ENCODE measurements around the gene TBX10. TPM values are rescaled to one million over a fixed set of nuclear protein-coding genes. Genes with fewer than 3 reads are reported as not detected.
"Not testable (repeated sequence)": the region's sequence is repeated elsewhere in the genome, so short reads cannot be mapped to it uniquely, and the experiment has no call there.

Gene TBX10
- polyA plus RNA-seq, 4 donors, result 0.04 to 0.11 TPM; not detected in 2

DNA sequence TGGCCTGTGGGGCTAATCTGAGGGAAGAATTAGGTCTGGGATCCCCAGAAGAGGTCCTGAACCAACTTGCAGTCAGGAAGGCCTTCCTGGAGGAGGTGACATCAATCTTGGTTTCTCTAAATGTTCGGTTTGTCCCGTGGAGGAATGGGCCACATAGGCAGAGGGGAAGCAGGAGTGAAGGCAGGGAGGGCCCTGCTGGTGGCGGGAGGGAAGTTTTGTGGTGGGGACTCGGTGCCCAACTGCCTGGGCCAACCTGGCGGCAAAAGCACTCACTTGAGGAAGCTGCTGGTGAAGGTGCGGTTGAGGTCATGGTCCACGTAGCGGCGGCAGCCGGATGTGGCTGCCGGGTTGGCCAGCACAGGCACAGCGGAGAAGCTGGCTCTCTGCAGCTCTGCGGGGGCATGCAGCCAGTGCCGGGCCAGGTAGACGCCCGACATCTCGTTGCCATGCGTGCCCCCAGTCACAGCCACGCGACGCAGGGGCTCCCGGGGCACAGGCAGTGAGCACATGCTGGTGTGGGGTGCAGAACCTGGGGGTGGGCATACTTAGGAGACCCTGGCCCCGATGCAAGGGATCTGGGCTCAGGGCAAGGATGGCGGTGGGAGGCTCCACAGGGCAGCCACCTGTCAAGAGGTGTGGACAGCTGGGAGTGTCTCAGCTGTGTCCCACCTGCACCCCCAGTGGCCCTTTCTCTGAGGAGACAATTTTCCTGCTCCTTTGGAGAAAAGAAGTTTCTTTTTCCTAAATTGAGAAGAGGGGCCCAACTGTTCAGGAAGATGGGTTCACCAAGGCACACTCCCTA lies 7.2 kb upstream of the TBX10 start:
- no peak for DNase-seq (ENCODE audit: low read depth in 4 of 4, low spot score in 3 of 4)

DNA sequence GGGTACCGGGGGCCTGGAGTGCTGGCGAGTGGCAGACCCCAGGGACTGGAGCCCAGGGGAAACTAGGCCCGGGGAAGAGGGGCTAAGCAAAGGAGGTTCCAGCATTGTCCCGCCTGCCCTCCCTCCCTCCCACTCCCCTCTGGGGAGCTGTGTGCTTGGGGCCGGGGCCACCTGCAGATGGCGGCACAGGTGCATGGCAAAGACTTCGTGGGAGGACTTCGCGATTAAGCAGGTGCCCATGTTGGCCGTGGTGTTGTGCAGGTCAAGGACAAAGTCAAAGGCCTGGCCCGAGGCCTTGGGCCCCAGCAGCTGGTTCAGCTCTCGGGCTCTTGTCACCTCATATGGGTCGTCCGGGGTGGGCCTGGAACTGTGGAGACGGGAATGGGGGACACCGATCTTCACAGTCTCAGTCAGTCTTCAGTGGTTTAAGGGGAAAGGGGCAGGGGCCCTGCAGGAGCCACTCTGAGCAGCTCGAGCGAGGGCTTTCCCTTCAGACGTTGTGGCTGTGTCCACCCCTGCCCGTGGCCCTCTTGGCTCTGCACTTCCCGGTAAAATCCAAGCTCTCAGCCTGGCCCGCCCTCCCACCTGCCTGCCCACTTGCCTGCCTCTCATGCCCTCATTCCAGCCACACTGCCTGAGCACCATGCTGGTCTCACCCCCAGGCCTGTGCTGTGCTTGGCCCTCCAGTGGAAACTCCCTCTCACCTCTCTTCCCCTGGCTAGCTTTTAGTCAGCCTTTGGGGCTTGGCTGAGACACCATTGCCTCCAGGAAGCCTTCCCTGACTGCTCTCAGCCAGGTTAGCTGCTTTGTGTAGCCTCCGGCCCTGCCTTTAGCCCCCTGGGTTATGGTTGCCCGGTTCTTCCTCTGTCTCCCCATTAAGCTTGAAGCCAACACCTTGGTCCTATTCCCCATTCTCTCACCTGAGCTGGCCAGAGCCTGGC lies 6.2 kb upstream of the TBX10 start:
- DNase-seq (ENCODE audit: low read depth in 4 of 4, low spot score in 3 of 4), result no peak

DNA sequence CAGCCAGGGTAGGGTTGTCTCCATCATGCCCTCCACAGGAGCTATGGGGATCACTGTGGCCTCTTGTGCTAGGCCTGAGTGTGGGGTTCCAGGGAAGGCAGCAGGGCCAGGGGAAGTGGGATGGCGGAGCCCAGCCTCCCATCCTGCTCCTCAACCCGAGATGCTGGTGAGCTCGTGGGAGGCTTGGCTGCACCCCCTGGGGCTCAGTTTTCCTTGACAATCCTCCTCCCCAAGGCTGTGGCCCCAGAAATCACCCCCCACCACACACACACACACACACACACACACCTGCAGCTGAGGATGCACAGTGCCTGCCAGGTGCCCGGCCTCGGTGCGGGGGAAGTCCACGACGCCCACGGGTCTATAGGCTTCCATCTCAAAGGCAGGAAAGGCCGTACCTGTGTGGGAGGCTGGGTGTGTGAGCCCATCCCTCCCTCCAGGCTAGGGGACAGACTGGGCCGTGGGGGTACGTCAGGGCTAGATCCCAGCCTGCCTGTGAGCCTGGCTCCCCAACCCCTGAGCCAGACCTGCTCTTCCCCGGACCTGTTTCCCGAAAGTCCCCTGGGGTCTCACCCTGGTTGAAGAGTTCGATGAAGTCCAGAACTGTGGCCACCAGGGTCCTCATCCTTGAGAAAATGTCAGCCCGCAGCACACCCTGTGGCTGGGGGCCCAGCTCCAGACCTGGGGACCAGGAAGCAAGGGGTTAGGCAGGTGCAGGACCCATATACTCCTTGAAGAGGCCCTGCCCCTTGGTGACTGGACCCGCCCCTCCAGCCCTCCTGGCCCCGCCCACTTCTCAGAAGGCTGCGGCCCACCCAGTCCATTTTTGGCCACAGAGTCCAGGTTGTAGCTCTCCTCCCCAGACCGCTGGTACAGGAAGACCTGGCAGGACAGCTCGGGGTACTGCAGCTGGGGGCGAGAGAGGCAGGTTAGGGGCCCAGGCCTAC lies 5.2 kb upstream of the TBX10 start:
- no peak for DNase-seq (ENCODE audit: low read depth in 4 of 4, low spot score in 3 of 4)

DNA sequence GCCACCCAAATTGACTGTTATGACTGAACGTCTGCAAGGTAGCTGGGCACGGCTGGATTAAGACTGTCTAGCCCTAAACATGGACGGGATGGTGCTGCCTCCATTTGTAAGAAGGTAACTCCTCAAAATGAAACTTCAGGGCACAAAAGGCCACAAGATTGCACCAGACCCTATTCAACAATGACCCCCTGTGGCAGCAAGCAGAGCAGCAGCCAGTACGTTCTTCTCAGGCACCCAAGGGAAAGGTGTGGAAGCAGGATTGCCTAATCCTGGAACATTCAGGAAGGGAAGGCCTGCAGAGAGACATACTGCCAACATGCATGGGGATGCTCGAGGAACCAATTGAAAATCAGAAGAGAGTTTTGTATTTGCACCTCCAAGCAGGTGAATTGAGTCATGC lies 4.5 kb upstream of the TBX10 start:
- no peak for DNase-seq (ENCODE audit: low read depth in 4 of 4, low spot score in 3 of 4)

DNA sequence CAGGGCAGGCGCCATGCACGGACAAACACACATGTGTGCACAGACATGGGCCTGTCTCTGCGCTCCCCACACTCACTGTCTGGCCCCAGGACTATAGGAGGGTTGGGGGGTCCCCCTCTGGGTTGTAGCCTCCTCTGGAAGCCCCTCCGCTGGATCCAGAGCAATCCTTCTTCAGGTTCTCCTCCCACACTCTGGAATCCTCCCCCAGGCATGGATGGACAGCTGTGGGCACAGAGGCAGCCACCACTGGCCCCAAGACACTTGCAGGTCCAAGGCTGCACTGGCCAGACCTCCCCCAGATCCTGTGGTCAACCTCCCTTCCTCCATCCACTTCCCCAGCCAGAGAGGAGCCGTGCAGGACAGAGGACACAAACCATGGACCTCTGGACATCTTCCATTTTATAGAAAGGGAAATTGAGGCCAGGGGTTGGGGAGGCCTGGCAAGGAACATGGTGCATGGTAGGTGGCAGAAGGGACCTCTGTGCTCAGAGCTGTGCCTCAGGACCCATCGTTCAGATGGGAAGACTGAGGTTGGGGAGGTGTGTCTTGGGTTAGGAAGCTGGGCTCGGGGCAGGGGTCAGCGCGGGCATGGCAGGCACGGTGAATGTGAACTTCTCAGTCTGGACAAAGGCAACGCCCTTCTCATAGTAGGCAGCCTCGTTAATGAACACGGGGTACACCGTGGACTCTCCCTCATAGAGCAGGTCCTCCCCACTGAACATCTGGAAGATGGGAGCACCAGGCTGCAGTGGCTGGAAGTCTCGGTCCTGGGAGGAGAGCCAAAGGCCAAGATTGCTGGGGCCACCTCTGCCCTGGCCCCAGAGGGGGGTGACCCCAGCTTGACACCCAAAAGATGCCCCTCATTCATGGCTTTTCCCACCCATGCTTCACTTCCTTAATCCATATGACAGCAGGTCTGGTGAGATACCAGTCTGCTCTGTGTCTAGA lies 2.9 kb upstream of the TBX10 start:
- no peak for DNase-seq (ENCODE audit: low read depth in 4 of 4, low spot score in 3 of 4)

DNA sequence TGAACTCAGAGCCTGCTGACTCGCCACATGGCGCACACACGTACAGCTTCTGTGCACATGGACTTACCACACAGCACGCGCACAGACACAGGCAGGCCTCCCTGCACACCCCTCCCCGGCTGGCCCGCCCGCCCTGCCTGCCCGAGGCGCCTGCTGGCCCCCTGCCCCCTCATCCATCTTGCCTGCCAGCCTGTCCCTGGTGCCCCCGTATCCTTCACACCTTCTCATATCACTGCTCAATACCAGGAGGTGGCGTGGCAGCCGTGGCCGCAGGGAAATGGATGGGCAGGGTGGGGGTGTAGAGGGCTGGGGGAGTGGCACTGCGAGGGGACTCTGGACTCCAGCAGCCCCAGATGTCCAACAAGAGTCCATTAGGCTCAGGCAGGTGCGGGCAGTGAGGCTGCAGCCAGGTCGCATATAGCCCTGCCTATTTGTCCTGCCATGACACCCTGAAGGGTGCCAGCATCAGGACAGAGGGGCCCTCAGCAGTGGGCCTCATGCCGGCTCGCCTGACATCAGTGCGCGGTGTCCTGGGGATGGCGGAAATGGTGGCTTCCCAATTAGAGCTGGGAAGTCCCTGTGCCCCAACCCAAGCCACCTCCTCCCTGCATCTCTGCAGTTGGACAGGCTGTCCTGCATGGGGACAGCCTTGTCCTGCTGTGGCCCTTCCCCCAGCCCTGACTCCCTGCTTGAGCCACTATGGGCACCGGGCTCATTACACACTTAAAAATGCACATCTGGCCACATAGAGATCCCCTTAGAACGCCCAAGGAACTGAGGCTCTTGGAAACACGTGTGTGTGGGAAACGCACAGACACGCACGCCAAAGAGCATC lies 2.0 kb upstream of the TBX10 start:
- no peak for DNase-seq (ENCODE audit: low read depth in 4 of 4, low spot score in 3 of 4)

DNA sequence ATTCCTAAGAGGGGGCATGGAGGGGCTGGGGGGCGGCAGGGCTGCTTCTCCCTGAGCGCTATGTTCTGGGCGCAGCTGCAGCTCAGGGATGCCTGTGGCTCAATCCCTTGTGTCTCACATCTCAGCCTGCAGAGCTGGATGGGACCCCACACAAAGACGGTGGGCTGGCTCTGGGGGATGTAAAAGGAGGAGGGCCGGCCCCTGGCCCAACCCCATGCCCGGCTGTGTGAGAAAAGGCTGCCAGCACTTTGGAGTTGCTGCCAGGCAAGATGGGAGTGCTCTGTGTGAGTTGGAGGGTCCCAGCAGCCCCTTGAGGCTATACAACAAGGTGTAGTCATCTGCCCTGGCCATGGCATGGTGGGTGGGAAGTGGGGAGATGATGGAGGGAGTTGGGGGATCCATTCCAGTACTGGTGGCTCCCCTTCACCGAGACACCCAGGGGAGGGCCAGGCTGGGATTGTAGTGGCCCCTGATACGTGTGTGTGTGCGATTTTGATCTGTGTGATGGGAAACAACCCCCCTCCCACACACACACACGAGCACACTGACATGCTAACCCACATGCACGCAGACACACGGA lies 1.3 kb upstream of the TBX10 start:
- no peak for DNase-seq (ENCODE audit: low read depth in 4 of 4, low spot score in 3 of 4)

DNA sequence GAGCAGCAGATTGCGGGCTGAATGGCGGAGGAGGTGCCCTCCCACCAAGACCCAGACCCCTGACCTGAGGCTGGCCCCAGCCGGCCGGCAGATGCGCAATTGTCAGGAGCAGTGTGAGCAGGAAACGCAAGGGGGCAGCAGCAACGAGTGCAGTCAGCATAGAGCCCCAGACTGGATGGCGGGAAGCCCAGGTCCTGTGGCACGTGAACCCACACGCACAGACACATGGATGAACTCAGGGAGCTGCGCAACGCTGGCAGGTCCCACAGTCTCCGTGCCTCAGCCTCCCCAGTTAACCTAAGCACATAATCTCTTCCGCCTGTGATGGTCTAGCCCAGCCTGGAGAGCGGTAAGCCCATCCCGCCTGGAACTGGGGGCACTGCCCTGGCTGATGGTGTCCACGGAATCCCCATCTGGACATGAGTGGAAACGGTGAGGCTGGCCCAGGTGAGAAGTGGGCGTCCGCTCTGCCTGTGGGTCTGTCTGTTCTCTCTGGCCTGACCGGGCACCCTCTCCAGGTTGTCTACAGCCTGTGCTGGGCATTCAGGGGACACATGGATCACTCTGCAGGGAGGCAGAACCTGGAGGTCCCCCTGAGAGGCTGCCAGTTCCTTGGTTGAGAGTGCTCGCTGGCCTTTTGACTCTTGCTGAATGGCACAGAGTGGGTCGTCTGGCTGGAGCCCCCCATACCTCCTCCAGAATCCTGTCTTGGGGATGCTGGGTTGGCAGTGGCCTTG lies 626 bp upstream of the TBX10 start:
- no peak for DNase-seq (ENCODE audit: low read depth in 4 of 4, low spot score in 3 of 4)

DNA sequence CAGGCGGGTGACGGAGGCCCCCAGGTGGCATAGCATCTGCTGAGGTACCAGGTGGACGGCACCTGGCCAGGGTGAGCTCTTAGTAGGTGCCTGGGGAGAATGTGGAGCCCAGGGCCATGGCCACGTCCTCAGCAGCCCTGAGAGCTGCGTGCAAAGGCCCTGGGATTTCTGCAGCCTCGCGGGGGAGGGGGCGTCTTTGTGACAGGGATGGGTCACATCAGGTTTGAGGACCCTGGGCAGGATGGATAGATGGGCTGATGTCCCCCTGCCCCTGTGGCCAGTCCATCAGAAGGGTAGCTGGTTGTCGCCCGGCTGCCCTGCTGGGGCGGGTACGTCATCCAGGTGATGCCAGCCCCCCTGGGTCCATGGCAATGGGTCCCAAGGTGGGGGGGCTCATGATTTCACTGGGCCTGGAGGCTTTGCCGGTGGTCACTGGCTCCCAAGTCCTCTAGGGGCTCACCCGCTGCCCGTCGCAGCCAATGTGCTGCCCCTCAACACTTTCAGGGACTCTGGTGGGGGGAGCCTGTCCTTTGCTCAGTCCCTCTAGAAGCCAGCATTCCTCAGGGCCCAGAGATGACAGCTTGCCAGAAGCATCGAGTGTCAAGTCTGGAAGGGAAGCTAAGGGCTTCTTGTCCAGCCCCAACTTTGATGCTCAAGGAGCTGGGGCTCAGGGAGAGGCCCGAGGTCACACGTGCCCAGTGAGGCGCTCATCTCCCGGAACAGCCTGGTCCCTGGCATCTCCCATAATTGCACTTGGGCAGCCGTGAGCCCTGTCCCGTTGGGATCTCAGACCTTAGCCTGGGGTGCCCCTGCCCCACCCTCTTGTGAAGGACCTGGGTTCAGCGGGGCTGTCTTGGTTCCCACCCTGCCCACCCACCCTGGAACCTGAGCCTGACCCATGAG lies 777 bp downstream of the TBX10 start:
- DNase-seq (ENCODE audit: low read depth in 4 of 4, low spot score in 3 of 4), result no peak

DNA sequence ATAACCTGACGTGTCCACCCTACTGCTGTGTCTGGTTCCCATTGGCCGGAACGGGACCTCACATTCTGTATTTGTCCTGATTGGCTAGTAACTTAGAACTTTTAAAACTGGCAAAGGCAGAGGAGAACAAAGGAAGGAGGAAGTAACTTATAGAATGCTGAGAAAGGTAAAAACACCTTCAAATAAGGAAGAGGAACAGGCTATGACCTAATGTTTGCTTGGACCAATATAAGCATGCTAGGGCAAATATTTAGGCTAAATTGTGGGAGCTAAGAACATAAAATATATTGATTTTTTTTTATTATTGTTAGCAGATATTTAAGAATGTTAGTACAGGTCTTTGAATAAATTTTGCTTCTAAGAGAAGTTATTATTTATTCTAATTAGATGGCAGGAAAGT lies 2.1 kb downstream of the TBX10 start:
- DNase-seq (ENCODE audit: low read depth in 4 of 4, low spot score in 3 of 4), result not testable (repeated sequence)

DNA sequence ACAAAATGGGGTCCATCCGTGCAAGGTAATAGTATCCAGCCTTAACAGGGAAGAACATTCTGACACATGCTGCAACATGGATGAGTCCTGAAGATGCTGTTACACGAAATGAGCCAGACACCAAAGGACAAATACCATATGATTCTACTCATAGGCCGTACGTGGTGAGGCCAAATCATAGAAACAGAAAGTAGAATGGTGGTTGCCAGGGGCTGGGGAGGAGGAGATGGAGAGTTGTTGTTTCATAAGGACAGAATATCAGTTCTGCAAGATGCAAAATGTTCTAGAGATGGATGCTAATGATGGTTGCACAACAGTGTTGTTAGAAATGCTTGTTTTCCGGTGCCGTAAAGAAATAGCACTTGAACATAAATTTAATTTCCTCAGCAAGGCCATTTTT lies 2.6 kb downstream of the TBX10 start:
- no peak for DNase-seq (ENCODE audit: low read depth in 4 of 4, low spot score in 3 of 4)

DNA sequence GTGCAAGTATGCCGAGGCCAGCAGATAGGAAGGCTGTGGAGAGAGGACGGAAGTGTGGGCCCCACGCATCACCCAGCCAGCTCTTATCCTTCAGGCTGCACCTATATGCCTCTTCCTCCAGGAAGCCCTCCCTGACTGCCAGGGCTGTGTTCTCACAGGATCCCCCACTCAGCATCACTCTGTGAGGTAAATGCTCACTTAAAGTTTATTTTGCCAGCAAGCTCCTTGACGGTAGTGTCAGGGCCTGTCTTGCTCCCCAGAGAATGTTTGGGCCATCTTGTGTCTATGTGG lies 4.4 kb downstream of the TBX10 start:
- no peak for DNase-seq (ENCODE audit: low read depth in 4 of 4, low spot score in 3 of 4)

DNA sequence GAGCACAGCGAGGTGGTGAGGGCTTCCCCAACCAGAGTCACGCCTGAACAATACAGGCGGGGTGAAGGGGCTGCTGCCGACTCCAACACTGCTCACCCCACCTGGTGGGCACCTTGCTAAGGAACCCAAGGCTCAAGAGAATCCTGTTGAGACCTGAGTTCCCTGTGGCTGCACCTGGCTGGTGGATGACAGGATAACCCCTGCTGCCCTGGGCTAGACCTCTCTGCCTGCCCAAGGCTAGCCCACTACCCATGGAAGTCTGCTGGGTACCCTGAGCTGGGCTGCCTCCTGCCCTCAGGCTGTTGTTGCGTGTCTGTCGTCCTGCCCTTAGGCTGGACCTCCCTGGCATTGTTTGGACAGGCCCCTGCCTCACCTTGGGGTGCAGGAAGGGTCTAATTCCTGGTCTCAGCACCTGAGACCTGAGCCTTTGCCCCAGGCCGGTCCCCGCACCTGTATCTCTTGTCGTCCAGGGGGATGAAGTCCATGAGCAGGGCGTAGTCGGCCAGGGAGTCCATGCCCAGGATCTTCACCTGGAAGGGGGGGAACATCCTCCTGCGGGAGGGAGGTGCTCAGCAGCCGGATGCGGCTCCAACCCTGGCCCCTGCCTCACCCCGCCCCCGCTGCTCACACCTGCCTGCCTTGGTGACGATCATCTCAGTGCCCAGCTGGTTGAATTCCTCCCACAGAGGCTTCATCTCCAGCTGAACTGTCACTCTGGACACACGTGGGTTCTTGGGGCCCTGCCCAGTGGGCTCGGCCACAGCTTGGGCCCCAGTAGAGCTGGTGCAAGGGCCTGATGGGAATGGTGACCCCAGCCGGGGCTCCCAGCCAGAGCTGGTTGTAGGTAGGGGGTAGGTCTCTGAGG lies 5.0 kb downstream of the TBX10 start:
- no peak for DNase-seq (ENCODE audit: low read depth in 4 of 4, low spot score in 3 of 4)

DNA sequence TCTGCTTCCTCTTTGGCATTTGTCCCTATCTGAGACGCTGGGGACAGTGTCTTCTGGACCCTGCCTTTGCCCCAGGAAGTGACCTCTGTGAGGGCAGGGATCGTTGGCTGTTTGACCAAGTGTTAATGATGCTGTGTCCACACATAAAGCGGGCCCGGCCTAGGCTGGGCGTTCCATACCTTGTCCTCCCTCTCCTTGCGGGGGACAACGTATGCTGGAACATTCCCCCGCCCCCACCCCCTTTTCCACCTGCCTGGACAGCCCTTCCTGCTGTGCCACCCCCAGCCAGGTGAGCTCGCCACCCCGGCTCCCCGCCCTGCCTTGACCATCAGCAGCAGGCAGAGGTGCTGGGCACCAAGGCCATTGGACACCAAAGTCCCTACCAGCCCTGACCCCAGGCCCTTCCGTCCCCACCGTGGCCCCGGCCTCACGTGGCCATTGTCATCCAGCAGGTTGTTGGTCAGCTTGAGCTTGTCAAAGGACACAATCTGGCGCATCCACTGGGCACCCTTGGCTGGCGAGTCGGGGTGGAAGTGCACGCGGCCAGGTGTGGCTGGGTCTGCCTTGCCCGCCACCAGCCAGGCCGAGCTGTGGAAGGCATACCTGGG lies 5.7 kb downstream of the TBX10 start:
- DNase-seq (ENCODE audit: low read depth in 4 of 4, low spot score in 3 of 4), result no peak

DNA sequence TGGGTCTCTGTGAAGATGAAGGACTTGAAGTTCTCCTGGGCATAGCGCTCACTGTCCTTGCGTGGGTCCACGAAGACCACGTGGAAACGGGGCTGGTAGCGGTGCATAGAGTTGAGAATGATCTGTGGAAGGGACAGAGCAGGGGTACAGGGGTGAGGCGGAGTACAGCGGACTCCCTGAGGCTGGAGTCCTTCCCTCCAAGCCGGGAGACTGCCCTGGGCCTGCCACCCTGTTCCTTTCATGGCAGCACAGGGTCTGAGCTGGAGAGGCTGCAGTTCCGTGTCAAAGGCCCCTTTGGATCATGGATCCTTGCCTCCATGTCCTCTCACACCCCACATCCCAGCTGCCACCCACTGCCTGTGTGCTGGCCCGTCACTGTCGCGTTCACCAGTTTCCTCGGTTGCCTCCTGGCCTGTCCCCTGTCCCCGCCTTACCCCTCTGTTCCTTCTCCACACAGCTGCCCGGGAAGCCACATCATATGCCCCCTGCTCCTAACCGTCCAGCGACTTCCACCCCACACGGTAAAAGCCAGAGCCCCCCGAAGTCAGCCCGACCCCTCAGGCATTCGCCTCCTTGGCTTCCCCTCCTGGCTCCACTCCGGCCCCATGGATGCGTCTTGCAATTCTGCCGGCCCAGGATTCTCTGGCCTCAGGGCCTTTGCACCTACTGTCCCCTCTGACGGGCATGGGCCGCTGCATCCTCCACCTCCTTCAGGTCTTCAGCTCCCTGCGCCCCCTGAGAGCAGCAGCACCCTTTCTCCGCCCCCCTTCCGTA lies 6.4 kb downstream of the TBX10 start:
- no peak for DNase-seq (ENCODE audit: low read depth in 4 of 4, low spot score in 3 of 4)
